ENCODE data around the gene MLC1.

- no peak for TF ChIP-seq CTCF (optimal IDR thresholded peaks at IDR 0.05 in 1 of 3, IDR thresholded peaks at IDR 0.05 in 1 of 3, conservative IDR thresholded peaks at IDR 0.05 in 1 of 3; ENCODE audit: extremely low read depth in 1 of 3, insufficient read depth in 2 of 3, low read length in 3 of 3)
- TF ChIP-seq EZH2 (IDR thresholded peaks at IDR 0.05; ENCODE audit: low read length) = no peak
Observed at GRCh38 chr22:50034126-50035081, 50.8 kb downstream of the MLC1 start.
